Neural progenitor cell (in vitro differentiated cells): ENCODE data around the gene NTN3.

Experiments used
- CTCF ChIP-seq: fragments of 200-600 bp; sonication (generic); IDR thresholded peaks from 2 replicates; pipeline ENCODE4 v1.5.1; 2017; ENCODE audit warnings: antibody characterized with exemption, mild to moderate bottlenecking
- EZH2 ChIP-seq: fragments of 200-600 bp; sonication (generic); IDR thresholded peaks from 2 replicates; pipeline ENCODE4 v1.6.1; 2017; ENCODE audit warnings: antibody characterized with exemption, mild to moderate bottlenecking, moderate library complexity
- EZH2phosphoT487 ChIP-seq: fragments of 200-600 bp; sonication (generic); IDR thresholded peaks from 2 replicates; pipeline ENCODE4 v1.6.1; 2017; ENCODE audit warnings: antibody characterized with exemption

- TF ChIP-seq CTCF (no peak), EZH2 (no peak), EZH2phosphoT487 (no peak)
These were observed 23.9 kb downstream of the NTN3 start for GRCh38 chr16:2495041-2495440.
